LNCaP clone FGC (cell line): ENCODE data around the gene TRAFD1.

ENCODE experiments used
- DNase-seq: peaks from one replicate; pipeline ENCODE4 v3.0.0-alpha.2; 2011; ENCODE audit warnings: low read depth
- H3K4me3 ChIP-seq: 2 replicates; pipeline ENCODE4 v1.5.1; 2011; ENCODE audit warnings: mild to moderate bottlenecking, low read depth, low read length, control low read depth
- TF ChIP-seq, protein P1 (sequence below): IDR thresholded peaks from 2 replicates; pipeline ENCODE4 v1.5.1; 2012; ENCODE audit warnings: mild to moderate bottlenecking; ENCODE audit not compliant: control insufficient read depth, insufficient read depth; ENCODE audit errors: extremely low read depth

The TRAFD1 gene

DNA sequence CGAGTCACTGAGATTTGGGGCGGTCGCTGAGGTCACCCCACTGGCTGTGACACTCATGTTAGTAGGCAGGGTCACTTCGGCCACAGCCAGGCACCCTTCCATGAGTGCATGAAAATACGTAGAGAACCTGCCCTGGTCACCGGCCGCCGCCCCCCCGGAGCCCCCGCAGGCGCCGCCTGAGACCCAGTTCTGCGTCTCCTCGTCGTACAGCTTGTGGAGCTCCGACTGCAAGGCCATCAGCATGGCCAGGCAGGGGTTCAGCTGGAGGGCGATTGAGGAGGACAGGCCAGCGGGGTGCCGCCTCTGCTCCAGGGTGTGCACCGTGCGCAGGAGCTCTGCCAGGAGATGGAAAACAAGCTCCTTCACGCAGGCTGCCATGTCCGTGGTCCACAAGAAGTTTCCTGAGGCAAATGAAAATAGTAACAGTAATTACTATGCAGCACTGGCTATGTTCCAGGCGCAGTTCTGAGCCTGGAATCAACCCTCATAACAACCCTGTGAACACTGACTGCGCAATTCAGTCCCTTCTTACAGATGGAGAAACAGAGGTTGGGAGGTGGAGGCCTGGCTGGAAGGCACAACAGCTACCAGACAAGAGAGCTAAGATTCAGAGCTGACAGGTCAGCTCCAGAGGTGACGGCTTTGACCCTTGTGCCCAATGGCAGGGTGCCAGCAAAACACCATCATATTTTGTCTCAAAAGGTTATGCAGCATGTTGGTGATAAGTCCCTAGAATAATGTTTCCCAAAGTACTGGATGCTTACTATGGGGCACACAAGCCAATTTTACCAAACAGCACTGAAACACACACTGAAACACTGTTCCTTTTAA is 59.9 kb downstream of the TRAFD1 start:
- no peak for DNase-seq
- H3K4me3 ChIP-seq: no peak overlapping the region
- TF ChIP-seq, protein P1, sequence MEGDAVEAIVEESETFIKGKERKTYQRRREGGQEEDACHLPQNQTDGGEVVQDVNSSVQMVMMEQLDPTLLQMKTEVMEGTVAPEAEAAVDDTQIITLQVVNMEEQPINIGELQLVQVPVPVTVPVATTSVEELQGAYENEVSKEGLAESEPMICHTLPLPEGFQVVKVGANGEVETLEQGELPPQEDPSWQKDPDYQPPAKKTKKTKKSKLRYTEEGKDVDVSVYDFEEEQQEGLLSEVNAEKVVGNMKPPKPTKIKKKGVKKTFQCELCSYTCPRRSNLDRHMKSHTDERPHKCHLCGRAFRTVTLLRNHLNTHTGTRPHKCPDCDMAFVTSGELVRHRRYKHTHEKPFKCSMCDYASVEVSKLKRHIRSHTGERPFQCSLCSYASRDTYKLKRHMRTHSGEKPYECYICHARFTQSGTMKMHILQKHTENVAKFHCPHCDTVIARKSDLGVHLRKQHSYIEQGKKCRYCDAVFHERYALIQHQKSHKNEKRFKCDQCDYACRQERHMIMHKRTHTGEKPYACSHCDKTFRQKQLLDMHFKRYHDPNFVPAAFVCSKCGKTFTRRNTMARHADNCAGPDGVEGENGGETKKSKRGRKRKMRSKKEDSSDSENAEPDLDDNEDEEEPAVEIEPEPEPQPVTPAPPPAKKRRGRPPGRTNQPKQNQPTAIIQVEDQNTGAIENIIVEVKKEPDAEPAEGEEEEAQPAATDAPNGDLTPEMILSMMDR: no peak

DNA sequence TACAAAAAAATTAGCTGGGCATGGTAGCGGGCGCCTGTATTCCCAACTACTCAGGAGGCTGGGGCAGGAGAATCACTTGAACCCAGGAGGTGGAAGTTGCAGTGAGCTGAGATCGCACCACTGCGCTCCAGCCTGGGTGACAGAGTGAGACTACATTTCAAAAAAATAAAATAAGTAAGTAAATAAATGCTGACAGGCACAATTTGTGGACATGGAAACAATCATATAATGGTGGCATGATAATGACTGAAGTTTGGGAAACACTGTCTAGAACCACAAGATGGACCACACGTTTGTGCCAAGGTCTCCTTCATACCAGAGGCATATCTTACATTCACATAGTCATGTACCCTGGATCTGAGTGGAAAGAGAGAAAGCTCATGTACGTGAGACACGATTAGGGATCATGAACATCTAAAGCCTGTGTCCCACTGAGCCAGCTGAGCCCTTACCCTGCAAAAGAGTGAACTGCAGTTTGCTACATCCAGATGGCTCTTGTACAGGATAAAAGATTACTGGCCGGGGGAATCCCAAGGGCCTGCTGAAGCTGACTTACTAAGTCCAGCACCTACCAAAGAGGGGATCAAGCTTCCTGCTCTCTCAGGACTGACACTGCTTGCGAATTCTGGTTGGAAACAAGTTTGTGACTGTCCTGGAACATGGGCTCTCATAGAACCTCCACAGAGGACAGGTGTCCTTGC is 62.9 kb downstream of the TRAFD1 start:
- TF ChIP-seq, protein P1: no peak
- no peak overlapping the region for H3K4me3 ChIP-seq
- DNase-seq: no peak

DNA sequence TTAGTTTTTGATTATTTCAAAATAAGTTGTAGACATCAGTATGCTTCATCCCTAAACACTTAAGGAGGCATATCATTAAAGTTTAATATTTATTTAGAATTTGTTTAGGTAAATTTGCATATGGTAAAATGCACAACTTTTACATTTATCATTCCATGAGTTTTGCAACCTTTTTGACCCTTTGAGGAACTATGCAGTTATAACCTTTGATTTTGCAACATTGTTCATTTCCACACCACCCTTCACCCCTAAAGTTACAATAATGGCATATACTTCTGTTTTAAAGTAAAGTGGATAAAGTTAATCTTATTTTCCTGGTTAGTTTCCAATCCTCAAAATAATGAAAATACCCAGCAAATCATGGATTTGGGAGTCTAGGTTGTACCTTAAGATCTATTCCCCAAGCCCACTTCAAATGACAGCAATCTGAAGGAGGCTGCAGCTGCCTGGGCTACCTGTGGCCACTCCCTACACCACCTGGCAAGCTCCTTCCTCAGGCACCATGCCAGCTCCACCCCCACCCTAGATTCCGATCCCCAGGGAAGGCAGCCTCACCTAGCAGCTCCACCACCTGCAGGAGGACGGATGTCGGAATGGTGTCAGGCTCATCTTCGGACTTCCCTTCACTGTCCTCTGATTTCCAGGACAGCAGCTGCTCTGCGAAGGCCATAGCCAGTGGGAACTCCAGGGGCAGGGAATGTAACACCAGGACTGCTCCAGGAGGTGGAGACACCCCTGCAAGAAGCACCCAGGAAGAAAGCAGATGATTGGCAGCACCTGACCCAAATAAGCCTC is 65.1 kb downstream of the TRAFD1 start:
- no peak overlapping the region for H3K4me3 ChIP-seq
- no peak for DNase-seq
- TF ChIP-seq, protein P1: peak; percentile 15; the same call in 1 of the 2 replicates

DNA sequence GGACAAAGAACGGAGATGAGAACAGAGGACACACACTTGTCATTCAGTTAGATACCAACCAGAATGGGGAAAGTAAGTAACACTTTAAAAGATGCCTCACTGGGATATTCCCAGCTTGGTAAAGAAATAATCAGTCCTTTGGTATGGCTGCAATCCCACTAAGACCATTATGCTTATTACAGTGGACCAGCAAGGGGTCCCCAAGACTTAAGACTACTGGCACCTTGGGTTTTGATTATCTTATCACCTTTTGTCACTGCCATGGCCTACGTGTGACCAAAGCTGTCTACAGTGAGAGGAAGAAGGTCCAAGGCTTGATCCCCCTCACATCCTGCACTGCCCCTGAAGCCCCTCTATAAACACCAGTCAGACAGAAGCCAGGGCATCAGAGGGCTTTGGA is 65.8 kb downstream of the TRAFD1 start:
- TF ChIP-seq, protein P1: no peak
- no peak overlapping the region for H3K4me3 ChIP-seq
- DNase-seq: no peak

DNA sequence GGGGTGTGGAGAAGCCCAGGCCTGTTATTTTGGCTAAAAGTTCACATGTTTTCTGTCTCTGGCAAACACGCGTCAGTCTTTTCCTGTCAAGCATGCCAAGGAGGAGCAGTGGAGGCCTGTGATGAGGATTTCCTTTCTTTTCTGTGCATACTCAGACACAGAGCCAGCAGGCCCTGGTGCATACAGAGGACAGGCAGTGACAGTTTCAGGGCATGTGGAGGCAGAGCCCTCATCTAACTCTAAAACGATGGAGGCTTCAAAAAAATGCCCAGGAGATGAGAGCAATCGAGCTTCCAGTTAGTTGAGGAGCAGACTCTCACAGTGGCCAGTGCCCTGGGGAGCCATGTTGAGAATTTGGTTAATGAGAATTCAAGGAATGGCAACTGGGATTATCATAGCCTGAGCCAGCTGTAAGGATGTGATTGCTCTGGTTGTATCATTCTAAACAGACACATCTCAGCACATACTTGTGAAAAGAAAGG is 66.5 kb downstream of the TRAFD1 start:
- H3K4me3 ChIP-seq: no peak overlapping the region
- TF ChIP-seq, protein P1: no peak
- DNase-seq: no peak

DNA sequence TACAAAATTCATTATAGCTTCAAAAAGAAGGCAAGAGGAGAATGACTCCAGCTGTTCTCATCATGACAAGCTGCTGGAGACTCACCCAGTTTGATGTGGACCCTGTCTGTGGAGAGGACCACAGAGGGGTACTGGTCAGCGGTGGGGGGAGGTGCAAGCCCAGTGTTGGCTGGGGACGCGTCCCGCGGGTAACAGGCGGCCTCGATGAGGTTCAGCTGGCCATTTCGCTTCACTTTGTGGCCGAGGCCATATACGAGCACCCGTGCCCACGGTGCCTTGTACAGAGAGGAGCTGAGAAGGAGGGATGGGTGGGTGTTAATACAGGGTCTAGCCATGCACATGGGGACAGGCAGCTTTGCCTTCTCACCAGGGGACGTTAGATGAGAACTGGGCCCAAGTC is 67.1 kb downstream of the TRAFD1 start:
- no peak overlapping the region for H3K4me3 ChIP-seq
- TF ChIP-seq, protein P1: no peak
- DNase-seq: no peak
